ENCODE measurements around the gene GABRB3.

DNA sequence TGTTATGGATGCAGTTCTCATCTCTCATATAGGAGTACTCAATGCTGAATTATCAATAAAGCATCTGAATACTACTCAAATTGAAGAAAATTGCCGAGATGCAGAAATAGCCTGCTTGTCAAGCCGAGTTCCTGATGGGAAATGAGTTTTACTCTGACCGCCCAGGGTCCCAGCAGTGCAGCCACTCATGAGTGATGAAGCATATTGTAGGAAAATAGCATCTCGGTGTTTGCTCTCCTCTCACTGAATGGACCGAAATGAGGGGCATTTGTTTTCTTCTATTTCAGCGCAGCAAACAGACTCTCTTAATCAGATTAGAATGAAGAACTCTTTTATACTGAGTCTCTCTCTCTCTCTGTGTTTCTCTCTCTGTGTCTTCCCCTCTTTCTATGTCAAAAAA is 190.0 kb downstream of the GABRB3 start:
- TF ChIP-seq, protein P1, sequence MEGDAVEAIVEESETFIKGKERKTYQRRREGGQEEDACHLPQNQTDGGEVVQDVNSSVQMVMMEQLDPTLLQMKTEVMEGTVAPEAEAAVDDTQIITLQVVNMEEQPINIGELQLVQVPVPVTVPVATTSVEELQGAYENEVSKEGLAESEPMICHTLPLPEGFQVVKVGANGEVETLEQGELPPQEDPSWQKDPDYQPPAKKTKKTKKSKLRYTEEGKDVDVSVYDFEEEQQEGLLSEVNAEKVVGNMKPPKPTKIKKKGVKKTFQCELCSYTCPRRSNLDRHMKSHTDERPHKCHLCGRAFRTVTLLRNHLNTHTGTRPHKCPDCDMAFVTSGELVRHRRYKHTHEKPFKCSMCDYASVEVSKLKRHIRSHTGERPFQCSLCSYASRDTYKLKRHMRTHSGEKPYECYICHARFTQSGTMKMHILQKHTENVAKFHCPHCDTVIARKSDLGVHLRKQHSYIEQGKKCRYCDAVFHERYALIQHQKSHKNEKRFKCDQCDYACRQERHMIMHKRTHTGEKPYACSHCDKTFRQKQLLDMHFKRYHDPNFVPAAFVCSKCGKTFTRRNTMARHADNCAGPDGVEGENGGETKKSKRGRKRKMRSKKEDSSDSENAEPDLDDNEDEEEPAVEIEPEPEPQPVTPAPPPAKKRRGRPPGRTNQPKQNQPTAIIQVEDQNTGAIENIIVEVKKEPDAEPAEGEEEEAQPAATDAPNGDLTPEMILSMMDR (IDR thresholded peaks at IDR 0.05): no peak
- TF ChIP-seq POLR2A (IDR thresholded peaks at IDR 0.05): no peak

Data from thyroid gland (tissue), 4 donors.